IMR-90 (cell line): Measurements from ENCODE around the gene WSB2.

Experiments
- BHLHE40 ChIP-seq: fragments of 150-350 bp; IDR thresholded peaks from 2 replicates; pipeline ENCODE4 v1.6.1; 2016; ENCODE audit warnings: mild to moderate bottlenecking, low read depth, low read length
- CEBPB ChIP-seq: IDR thresholded peaks from 2 replicates; pipeline ENCODE4 v1.6.1; 2012; ENCODE audit warnings: low read depth, low read length, improper control_type of control experiment
- CHD1 ChIP-seq: IDR thresholded peaks from 2 replicates; pipeline ENCODE4 v1.6.1; 2012; ENCODE audit warnings: low read depth, low read length, improper control_type of control experiment
- ELK1 ChIP-seq: fragments of 150-350 bp; IDR thresholded peaks from 2 replicates; pipeline ENCODE4 v1.6.1; 2016; ENCODE audit warnings: low read depth, mild to moderate bottlenecking, low read length, moderate library complexity, borderline replicate concordance
- FOS ChIP-seq: fragments of 150-350 bp; IDR thresholded peaks from 2 replicates; pipeline ENCODE4 v1.6.1; 2016; ENCODE audit warnings: low read depth, low read length
- MXI1 ChIP-seq: IDR thresholded peaks from 2 replicates; pipeline ENCODE4 v1.6.1; 2012; ENCODE audit warnings: low read depth, mild to moderate bottlenecking, low read length, moderate library complexity, borderline replicate concordance
- POLR2A ChIP-seq: IDR thresholded peaks from 2 replicates; pipeline ENCODE4 v1.6.1; 2012; ENCODE audit warnings: mild to moderate bottlenecking, low read depth, low read length
- RAD21 ChIP-seq: IDR thresholded peaks from 2 replicates; pipeline ENCODE4 v1.6.1; 2012; ENCODE audit warnings: low read length, improper control_type of control experiment
- RFX5 ChIP-seq: IDR thresholded peaks from 2 replicates; pipeline ENCODE4 v1.8.0; 2012; ENCODE audit warnings: low read depth, mild to moderate bottlenecking, low read length, moderate library complexity
- SMC3 ChIP-seq: fragments of 150-350 bp; IDR thresholded peaks from 2 replicates; pipeline ENCODE4 v1.6.1; 2016; ENCODE audit warnings: low read depth, mild to moderate bottlenecking, antibody characterized with exemption, low read length, moderate library complexity
- TF ChIP-seq, protein P1 (sequence below): conservative IDR thresholded peaks from 2 replicates; pipeline ENCODE4 v1.5.1; 2012; ENCODE audit warnings: mild to moderate bottlenecking, low read depth, low read length, improper control_type of control experiment

GRCh38 chr12:117998719-117999118, 62.3 kb downstream of the WSB2 start:
- TF ChIP-seq, protein P1, sequence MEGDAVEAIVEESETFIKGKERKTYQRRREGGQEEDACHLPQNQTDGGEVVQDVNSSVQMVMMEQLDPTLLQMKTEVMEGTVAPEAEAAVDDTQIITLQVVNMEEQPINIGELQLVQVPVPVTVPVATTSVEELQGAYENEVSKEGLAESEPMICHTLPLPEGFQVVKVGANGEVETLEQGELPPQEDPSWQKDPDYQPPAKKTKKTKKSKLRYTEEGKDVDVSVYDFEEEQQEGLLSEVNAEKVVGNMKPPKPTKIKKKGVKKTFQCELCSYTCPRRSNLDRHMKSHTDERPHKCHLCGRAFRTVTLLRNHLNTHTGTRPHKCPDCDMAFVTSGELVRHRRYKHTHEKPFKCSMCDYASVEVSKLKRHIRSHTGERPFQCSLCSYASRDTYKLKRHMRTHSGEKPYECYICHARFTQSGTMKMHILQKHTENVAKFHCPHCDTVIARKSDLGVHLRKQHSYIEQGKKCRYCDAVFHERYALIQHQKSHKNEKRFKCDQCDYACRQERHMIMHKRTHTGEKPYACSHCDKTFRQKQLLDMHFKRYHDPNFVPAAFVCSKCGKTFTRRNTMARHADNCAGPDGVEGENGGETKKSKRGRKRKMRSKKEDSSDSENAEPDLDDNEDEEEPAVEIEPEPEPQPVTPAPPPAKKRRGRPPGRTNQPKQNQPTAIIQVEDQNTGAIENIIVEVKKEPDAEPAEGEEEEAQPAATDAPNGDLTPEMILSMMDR: no peak
- TF ChIP-seq CHD1 (no peak), SMC3 (no peak), RFX5 (no peak), MXI1 (no peak), CEBPB (no peak), RAD21 (no peak), ELK1 (no peak), POLR2A (no peak), BHLHE40 (no peak), FOS (no peak)
